HTERT RPE-1 (cell line): Measurements from ENCODE around the gene KRTAP5-7.
"Not testable (repeated sequence)": the region's sequence is repeated elsewhere in the genome, so short reads cannot be mapped to it uniquely, and the experiment has no call there.

Experiments used
- in situ Hi-C: fragments of 300-500 bp; cut with MboI; formaldehyde crosslinking; loops from 4 replicates; pipeline ENCODE4 v1.14.3; 2020; ENCODE audit warnings: low sequenced_read_pairs

The KRTAP5-7 gene, protein sequence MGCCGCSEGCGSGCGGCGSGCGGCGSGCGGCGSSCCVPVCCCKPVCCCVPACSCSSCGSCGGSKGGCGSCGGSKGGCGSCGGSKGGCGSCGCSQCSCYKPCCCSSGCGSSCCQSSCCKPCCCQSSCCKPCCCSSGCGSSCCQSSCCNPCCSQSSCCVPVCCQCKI

DNA sequence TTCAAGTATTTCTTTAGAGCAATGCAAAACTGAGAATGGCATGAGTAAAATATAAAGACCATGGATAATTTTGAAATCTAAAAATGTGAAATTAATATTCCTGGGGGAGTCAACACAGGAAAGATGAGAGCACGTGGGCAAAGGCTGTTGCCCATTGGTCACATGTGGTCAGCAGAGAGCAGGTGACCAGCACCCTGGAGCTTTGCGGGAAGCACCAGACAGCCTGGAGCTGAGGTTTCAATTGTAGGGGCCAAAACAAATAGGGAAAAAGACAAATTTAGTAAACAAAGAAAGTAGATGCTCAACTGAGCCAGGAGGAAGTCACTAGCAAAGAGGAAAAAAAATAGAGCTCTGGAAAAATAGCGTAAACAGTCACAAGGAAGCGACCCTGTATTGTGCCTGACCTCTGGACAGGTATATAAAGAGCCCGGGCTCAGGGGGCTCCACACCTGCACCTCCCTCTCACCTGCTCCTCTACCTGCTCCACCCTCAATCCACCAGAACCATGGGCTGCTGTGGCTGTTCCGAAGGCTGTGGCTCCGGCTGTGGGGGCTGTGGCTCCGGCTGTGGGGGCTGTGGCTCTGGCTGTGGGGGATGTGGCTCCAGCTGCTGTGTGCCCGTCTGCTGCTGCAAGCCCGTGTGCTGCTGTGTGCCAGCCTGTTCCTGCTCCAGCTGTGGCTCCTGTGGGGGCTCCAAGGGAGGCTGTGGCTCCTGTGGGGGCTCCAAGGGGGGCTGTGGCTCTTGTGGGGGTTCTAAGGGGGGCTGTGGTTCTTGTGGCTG is at the start of gene KRTAP5-7:
Gene KRTAP5-7, plus strand, starts transcription at position 472 of the 780 bp plus-strand sequence. Its CDS starts 34 bp downstream, at position 506.
- in situ Hi-C loops: not testable (repeated sequence)

DNA sequence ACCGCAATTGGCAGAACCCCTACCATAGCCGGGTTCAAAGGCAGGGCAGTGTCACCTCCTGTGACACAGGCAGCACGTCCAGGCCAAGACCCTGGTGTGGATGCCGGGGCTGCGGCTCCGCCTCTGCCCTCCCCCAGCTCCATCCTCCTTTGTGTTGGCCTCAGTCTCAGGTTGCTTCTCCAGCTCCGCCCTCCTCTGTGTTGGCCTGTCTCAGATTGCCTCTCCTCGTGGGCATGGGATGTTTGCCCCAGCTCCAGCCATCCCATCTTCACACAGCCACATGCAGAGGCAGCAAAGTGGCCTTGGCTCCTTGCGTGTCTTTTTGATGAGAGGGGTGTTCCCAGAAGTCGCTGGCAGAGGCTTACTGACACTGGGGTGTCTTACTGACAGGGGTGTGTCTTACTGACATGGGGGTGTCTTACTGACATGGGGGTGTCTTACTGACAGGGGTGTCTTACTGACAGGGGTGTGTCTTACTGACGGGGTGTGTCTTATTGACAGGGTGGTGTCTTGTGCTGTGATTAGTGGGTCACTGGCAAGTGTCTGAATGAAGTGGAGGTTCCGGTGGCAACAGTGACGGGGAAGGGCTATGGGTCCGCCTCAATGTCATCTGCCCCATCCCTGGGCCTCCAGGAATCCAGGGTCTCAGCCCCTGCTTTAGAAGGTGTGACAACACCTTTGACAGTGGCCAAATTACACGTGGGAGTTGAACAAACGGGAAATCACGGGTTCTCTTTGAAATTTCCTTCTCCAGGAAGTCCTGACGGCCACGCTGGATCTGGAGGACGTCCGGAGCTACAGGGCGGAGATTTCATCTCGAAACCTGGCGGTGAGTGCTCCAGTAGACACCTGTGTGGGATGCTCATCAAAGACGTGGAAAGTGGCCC is 49.2 kb upstream of the KRTAP5-7 start:
- in situ Hi-C loops: no loop called here

DNA sequence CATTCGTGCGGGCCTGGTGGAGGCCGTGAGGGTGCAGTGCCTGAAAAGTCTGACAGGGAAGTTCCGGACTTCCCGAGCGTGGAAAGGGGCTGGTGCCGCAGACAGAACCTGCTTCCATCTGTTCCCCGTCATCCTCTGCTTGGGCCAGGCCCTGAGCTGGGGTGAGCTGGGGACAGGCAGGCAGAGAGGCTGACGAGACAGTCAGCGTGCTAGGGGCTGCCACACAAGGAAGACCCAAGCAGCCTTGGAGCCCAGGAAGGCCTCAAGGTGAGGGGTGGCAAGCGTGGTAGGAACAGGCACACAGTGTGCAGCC is 48.6 kb upstream of the KRTAP5-7 start:
- in situ Hi-C loops: no loop called here

DNA sequence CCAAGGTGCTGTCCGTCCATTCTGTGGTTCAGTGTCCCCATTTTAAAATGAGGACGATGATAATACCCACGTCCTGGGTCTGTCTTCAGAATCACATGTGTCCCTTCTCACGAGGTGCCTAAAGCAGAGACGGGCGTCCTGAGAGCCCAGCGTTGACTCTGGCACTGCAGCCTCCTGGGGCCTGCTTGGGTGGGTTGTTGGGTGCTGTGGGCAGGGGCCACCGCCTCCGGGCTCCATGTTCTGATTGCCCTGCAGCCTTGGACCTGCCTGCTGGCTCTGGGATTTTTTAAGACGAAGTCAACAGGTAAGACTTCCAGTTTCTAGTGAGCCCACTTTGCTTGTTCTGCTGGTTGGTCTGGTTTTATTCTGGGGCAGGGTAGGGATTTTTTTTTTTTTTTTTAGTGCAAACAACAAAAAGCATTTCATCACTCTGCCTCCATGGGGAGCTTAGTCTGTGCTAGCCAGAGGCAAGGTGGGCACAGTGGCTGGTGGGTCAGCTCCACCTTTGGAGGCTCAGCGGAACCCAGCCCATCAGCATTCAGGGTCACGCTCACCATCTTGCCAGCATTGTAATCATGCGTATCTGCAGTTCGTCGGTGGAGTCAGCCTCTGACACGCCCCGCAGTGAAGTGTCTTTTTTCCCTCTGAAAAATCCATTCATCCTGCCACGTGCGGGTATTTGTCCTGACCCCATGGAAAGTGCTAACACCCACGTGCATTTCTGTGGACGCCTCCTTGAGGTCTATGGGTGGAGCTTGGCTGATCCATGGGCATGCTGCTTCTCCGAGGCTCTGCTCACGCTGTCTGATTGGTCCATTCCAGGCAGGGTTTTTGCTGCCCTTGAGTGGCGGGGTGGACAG is 45.7 kb upstream of the KRTAP5-7 start:
- in situ Hi-C loops: no loop called here

DNA sequence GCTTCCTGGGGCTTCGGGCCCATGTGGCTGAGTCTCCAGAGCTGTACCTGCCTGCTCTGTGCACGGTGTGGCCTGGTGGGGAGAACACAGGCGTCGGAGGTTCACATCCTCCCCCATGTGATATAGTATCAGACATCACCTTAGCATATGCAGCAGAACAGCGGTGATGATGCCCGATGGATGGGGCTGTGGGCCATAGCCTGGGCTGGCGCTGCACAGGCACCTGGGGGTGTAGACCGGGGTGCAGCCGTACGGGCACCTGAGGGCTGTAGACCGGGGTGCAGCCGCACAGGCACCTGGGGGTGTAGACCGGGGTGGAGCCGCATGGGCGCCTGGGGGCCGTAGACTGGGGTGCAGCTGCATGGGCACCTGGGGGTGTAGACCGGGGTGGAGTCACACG is 44.9 kb upstream of the KRTAP5-7 start:
- in situ Hi-C loops: no loop called here

DNA sequence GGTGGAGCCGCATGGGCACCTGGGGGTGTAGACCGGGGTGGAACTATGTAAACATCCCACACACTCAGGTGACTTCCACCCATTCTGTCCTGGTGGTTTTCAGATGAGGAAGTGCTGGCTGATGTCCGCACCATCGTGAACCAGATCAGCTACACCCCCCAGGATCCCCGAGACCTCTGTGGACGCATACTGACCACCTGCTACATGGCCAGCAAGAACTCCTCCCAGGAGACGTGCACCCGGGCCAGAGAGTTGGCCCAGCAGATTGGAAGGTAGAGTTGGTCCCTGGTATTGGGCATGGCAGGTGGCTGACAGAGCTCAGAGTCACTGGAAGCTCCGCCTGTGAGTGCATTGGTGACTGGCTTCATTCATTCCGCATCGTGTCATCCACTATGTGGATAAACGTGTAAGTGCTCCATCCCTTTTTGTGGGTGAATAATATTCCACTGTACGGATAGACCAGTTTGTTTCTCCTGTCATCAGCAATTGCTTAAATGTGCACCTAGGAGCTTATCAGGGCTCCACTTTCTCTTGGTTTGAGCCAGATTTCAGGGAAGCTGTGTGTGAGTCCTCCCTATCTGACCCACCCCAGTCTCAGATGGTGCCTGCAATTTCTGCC is 44.2 kb upstream of the KRTAP5-7 start:
- in situ Hi-C loops: no loop called here

DNA sequence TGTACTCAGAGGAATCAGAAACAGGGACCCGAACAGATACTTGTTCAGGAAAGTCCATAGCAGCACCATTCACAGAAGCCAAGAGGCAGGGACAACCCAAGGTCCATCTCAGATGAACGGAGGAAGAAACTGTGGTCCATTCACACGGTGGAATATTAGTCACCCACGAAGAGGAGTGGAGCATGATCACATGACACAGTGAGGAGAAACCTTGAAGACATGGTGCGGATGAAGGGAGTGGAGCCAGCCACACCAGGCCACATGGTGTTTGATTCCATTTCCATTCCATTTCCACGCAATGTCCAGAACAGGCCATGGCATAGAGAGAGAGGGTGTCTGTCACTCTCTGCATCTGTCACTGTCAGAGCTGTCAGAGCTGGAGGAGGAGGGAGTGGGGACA is 43.4 kb upstream of the KRTAP5-7 start:
- in situ Hi-C loops: no loop called here

DNA sequence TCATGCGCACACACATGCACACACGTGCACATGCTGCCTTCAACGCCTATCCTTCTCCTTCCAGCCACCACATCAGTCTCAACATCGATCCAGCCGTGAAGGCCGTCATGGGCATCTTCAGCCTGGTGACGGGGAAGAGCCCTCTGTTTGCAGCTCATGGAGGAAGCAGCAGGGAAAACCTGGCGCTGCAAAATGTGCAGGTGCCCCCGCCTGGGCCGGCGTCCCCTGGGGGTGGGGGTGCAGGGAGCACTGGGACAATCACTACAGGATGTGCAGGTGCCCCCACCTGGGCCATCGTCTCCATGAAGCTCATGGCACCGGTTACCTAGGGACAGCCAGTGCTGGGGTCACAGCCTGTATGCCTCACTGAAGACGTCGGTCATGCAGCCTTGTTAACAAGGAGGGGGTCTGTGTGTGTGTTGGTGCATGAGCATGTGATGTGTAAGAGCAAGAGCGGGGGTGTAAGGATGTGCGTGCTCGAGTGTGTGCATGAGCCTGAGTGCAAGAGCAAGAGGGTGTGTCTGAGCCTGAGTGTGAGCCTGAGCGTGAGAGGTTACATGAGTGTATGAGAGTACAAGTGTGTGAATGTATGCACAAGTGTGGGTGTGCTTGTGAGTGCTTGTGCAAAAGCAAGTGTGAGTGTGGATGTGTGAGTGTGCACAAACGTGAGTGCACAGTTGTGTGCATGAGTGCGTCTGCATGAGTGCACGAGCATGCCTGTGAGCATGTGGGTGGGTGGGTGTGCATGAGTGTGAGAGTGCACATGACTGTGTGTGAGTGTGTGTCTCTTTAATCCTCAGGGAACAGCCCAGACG is 42.6 kb upstream of the KRTAP5-7 start:
- in situ Hi-C loops: no loop called here

DNA sequence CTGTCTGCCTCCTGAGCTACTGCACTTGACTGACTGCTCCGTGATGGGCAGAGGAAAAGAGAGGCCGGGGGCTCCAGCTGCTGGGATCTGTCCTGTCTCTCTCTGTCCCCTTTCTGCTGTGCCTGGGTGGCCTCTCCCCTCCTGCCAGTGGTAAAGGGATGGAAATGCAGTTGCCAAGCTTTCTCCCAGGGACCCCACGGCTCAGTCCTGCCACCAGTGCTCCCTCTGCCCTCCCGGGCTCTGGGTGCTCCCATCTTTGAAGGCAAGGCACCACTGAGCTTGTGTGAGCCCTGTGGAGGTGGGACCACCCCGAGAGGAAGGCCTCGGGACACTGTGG is 42.0 kb upstream of the KRTAP5-7 start:
- in situ Hi-C loops: no loop called here

DNA sequence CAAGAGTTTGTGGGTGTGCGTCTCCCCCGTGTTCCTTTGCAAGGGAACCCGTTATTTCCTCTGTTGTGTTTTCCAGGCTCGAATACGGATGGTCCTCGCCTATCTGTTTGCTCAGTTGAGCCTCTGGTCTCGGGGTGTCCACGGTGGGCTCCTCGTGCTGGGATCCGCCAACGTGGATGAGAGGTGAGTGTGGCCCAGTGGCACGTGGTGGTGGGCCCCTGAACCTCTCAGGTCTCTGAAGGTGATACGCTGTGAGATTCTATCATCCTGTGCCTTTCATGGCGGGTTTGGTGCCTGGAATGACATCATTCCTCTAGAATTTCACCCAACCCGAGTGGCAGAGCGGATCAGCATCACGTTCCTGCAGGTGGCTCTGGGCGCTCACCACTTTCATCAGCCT is 41.6 kb upstream of the KRTAP5-7 start:
- in situ Hi-C loops: no loop called here

DNA sequence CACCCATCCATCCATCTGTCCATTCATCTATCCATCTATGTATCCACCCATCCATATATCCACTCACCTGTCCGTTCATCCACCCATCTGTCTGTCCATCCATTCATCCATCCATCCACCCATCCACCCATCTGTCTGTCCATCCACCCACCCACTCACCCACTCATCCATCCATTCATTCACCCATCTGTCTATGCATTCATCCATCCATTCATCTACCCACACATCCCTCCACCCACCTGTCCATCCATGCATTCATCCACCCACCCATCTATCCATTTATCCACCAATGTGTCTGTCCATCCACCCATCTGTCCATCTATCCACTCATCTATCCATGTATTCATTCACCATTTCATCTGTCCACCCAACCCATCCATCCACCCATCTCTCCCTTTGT is 40.7 kb upstream of the KRTAP5-7 start:
- in situ Hi-C loops: no loop called here

DNA sequence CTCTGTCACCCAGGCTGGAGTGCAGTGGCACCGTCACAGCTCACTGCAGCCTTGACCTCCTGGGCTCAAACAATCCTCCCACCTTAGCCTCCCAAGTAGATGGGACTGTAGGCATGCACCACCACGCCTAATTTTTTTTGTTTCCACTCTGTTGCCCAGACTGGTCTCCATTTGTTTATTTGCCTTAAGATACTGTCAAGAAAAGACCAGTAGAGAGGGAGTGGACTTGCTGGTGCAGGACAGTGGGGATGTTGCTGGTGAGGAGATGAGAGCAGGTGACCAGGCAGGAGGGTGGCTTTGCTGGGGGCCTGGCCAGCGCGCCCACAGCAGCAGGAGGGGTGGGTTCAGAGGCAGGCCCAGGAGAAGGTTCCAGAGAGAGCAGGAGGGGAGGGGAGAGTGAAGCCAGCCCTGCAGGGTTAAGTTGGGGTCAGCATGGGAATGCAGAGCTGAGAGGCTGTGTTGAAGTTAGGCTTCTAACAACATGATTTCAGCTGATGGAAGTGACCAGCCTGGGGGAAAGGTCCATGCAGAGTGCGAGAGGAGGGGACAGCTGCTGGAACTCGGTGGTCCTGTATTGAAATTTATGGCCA is 38.3 kb upstream of the KRTAP5-7 start:
- in situ Hi-C loops: no loop called here

DNA sequence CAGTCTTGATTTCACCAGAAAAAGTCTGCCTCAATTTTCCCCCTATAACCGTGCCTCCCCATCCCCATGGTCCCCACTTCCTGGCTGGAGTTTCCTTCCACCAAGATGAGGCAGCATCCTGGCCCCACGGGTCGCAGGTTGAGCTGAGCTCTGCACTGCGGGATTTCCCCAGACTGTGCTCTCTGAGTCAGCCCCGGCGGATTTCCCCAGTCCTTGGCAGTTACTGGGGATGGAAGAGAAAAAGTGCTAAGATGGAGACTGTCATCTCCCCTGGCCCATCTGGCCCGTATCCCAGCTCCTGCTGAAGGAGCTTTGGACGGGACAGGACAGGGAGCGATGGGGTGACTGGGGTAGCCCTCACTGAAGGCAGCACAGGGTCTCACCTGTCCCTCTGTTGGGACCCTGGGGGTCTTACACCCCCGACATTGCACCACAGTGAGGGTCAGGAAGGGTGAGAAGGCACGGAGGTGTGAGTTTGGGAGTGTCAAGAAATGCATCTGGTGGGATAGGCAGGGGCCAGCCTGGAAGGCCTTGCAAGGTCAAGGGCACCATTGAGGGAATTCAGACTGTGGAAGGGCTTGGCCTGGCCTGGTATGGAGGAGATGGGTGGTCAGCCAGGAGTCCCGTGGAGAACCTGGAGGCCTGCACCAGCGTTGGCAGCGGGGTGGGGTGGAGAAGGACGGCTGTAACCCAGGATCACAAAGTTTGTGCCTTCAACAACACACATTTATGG is 37.6 kb upstream of the KRTAP5-7 start:
- in situ Hi-C loops: no loop called here

DNA sequence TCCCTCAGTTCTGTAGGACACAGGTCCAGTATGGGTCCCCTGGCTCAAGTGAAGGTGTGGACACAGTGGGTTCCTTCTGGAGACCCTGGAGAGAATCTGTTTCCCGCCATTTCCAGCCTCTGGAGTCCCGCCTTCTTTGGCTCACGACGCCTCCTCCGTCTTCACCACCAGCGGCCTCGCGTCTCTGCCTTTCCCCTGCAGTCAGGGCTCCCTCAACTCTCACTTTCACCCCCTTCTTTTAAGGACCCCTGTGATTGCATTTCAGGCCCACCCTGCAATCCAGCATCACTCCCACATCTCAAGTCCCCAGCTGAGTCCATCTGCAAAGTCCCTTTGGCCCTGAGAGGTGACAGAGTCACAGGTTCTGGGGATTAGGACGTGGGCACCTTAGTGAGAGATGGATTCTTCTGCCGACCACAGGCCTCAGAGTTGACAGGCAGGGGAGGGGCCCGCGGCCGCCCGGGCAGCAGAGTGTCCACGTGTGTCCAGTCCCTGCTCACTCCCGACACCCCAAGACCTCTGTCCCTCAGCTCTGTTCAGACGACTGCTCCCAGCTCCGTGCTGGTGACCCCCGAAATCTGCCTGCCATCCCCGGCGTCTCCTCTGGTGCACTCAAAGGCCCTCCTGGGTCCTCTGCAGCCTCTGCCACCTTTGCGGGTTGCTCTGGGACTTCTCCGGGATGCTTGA is 36.9 kb upstream of the KRTAP5-7 start:
- in situ Hi-C loops: no loop called here

DNA sequence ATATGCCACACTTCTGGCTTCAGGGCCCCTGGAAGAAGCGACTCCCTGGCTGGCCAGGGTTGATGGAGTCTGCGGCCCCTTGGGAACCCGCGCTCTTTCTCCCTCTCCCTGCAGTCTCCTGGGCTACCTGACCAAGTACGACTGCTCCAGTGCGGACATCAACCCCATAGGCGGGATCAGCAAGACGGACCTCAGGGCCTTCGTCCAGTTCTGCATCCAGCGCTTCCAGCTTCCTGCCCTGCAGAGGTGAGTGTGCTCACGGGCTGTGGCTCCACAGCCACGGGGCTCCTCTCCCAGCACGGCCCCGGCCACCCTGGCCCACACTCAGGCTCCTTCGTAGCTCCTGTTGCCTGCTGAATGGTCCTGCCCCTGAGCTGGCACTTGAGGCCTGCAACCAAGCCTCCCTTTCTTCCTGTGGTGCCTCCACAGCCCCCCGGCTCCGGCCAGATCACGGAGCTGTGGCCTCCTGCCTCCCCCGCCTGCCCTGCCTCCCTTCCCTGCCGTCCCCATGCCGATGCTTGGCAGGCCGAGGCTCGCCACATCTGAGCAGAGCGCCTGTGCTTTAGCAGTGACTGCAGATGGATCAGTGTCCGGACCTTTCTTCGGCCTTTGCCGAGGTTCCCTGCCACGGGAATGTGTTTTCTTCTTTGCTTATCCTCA is 36.2 kb upstream of the KRTAP5-7 start:
- in situ Hi-C loops: no loop called here

DNA sequence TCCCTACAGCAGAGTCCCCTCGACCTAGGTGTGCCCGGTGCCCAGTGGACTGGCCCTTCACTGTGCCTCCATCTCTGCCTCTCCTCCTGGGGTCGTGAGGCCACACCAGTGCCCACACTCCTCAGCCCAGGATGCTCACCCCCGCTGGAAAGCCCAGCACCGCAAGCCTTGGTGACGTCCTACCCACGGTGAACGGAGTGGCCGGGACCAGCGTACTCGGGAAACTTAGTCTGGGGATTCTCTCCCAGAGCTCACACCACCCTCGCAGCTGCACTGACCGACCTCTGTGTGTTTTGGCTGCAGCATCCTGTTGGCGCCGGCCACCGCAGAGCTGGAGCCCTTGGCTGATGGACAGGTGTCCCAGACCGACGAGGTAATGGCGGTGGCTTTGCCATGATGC is 35.5 kb upstream of the KRTAP5-7 start:
- in situ Hi-C loops: no loop called here

DNA sequence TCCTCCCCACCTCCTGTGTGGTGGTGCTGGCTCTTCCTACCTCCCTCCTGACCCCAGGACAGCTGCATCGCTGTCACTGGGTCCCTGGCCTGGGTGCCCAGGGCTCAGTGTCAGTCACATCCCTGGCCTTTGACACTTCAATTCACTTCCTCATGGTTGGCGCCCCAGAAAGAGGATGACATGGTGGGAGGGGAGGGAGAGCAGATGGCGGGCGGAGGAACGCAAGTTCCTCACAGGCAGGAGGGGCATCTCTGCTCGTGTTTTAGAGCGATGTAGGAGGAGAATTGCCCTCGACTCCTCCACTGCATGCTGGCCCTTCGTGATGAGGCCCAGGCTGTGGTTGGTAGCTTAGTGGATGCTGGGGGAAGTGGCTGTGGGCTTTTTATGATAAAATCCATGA is 35.1 kb upstream of the KRTAP5-7 start:
- in situ Hi-C loops: no loop called here
